22Rv1 (cell line): ENCODE measurements around the gene BORA.

Source experiments
- CTCF ChIP-seq: fragments of 450-650 bp; IDR thresholded peaks from 2 replicates; pipeline ENCODE4 v1.5.1; 2017; ENCODE audit warnings: mild to moderate bottlenecking
- ZFX ChIP-seq: fragments of 450-650 bp; IDR thresholded peaks from 2 replicates; pipeline ENCODE4 v1.6.1; 2017; ENCODE audit warnings: antibody characterized with exemption, borderline replicate concordance

DNA sequence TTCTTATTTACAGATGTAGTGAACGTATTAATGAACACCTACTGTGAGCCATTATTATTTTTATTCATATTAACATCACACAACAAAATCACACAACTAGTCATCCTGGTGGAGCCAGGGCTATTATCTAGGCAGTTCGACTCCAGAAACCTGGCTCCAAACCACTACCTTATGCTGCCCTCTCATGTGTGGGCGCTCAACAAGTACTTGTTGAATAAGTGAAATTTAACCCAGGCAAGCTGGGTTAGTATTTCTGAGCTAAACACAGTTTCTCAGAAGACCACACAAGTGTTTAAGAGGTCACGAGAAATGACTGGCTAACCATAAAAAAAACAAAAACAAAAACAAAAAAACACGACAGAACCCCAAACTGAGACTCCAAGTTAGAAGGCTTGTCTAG is 33.9 kb upstream of the BORA start:
- TF ChIP-seq CTCF (no peak), ZFX (no peak)
